PC-9 (cell line): ENCODE measurements around the gene CCDC24. TPM values are rescaled to one million over a fixed set of nuclear protein-coding genes. Genes with fewer than 3 reads are reported as not detected.

Experiments used
- BruUV-seq: library from RNA; stranded (reverse); fragments of 400-500 nt; replicated peaks from 2 replicates; lab custom pipeline; 2021; lab: Mats Ljungman, UMichigan
- CTCF ChIA-PET: fragments of 300-600 bp; sonication (Branson Sonifier 250); formaldehyde crosslinking; loops from one replicate; lab custom pipeline; 2022; ENCODE audit warnings: antibody characterized with exemption; lab: Charles Lee
- POLR2A ChIA-PET: fragments of 300-600 bp; sonication (Branson Sonifier 250); formaldehyde crosslinking; loops from one replicate; lab custom pipeline; 2022; ENCODE audit warnings: antibody characterized with exemption; ENCODE audit not compliant: unreplicated experiment; lab: Charles Lee
- DNase-seq, 2 experiments: peaks; one replicate each; pipeline versions ENCODE4 v3.0.0 to v3.0.0-alpha.2; 2015 to 2022; ENCODE audit warnings: mixed read lengths in 1 of 2
- H2AFZ ChIP-seq: fragments of 200-600 bp; sonication (generic); 2 replicates; pipeline ENCODE4 v1.8.1; 2017; ENCODE audit warnings: antibody characterized with exemption
- H3F3A ChIP-seq: fragments of 200-600 bp; sonication (generic); 2 replicates; pipeline ENCODE4 v1.8.1; 2017; ENCODE audit warnings: antibody characterized with exemption, mild to moderate bottlenecking, low read depth; ENCODE audit not compliant: insufficient read depth
- H3K27ac ChIP-seq: fragments of 200-600 bp; sonication (generic); 2 replicates; pipeline ENCODE4 v1.6.1; 2016; ENCODE audit warnings: mixed run types
- H3K27me3 ChIP-seq: fragments of 200-600 bp; sonication (generic); 2 replicates; pipeline ENCODE4 v1.6.1; 2016; ENCODE audit warnings: low read depth, mixed run types; ENCODE audit not compliant: insufficient read depth
- H3K36me3 ChIP-seq: fragments of 200-600 bp; sonication (generic); 2 replicates; pipeline ENCODE4 v1.6.1; 2016; ENCODE audit warnings: low read depth, mixed run types
- H3K4me1 ChIP-seq: fragments of 200-600 bp; sonication (generic); replicated peaks from 2 replicates; pipeline ENCODE4 v1.6.1; 2016; ENCODE audit warnings: mixed run types; ENCODE audit not compliant: insufficient read depth
- H3K4me2 ChIP-seq: fragments of 200-600 bp; sonication (generic); 2 replicates; pipeline ENCODE4 v1.6.1; 2017; ENCODE audit warnings: mixed run types
- H3K4me3 ChIP-seq: fragments of 200-600 bp; sonication (generic); 2 replicates; pipeline ENCODE4 v1.6.1; 2016; ENCODE audit warnings: mixed run types
- H3K79me2 ChIP-seq: fragments of 200-600 bp; sonication (generic); 2 replicates; pipeline ENCODE4 v1.6.1; 2017; ENCODE audit warnings: low read depth, mixed run types
- H3K9me2 ChIP-seq: fragments of 200-600 bp; sonication (generic); 2 replicates; pipeline ENCODE4 v1.8.1; 2017; ENCODE audit warnings: mild to moderate bottlenecking; ENCODE audit not compliant: insufficient read depth
- H3K9me3 ChIP-seq: fragments of 200-600 bp; sonication (generic); 2 replicates; pipeline ENCODE4 v1.8.1; 2016; ENCODE audit warnings: low read depth; ENCODE audit not compliant: insufficient read depth
- H4K20me1 ChIP-seq: fragments of 200-600 bp; sonication (generic); 2 replicates; pipeline ENCODE4 v1.8.1; 2017; ENCODE audit not compliant: insufficient read depth
- CTCF ChIP-seq: fragments of 200-600 bp; sonication (generic); conservative IDR thresholded peaks from 2 replicates; pipeline ENCODE4 v1.6.1; 2017; ENCODE audit warnings: mixed run types, antibody characterized with exemption, mild to moderate bottlenecking, moderate library complexity
- EZH2 ChIP-seq: fragments of 200-600 bp; sonication (generic); IDR thresholded peaks from 2 replicates; pipeline ENCODE4 v1.8.0; 2017; ENCODE audit warnings: antibody characterized with exemption, low read depth
- intact Hi-C: fragments of 100-400 bp; cut with micrococcal nuclease; formaldehyde crosslinking; loops from one replicate; pipeline ENCODE4 v1.10.0; 2022; ENCODE audit not compliant: unreplicated experiment
- total RNA-seq: library from RNA; stranded (reverse); gene quantifications from 2 replicates; pipeline ENCODE4 v1.2.3, GENCODE V29; 2021

CCDC24 gene
- total RNA-seq, 1 experiment from 2014 or later, result 47.9 TPM

DNA sequence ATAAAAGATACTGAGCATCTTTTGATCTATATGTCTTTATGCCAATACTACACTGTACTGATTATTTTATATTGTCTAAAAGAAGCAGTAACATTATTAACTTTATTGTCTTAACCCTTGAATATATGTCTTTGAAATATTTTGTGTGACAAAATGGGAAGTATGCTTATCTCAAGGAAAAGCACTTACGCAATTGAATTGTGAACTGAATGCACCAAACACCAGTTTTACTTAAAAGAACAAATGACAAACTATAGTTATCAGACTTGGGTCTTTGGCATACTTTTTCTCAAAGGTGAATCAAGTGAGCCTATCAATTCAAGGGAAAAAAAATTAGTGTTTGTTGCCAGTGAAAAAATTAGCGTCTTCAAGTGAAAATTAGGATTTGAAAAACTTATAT lies 49.0 kb downstream of the CCDC24 start:
- intact Hi-C loops, result loop anchor here (10.0 kb wide), 1 partner anchor 816 kb away; no protein-coding TSS in a partner anchor
- Histone ChIP-seq H3K4me2 (no peak overlapping the region), H3K9me2 (no peaks in the 10 kb centered on the region), H3K4me3 (no peak overlapping the region), H4K20me1 (no peaks in the 10 kb centered on the region), H3K27me3 (no peaks in the 10 kb centered on the region), H2AFZ (no peak overlapping the region), H3F3A (peaks cover 43% of the 10 kb centered on the region), H3K79me2 (no peaks in the 10 kb centered on the region), H3K4me1 (peaks cover 54% of the 10 kb centered on the region), H3K36me3 (no peaks in the 10 kb centered on the region), H3K27ac (no peak overlapping the region), H3K9me3 (no peaks in the 10 kb centered on the region)
- CTCF ChIA-PET, result no interaction called here
- no peak for DNase-seq
- BruUV-seq, result no TSS peak
- no peak for TF ChIP-seq CTCF
- no peak for TF ChIP-seq EZH2
- POLR2A ChIA-PET, result interaction anchor here (0.7 kb wide), 1 partner anchor 309 kb away, joined by 3 read pairs; no protein-coding TSS in a partner anchor

DNA sequence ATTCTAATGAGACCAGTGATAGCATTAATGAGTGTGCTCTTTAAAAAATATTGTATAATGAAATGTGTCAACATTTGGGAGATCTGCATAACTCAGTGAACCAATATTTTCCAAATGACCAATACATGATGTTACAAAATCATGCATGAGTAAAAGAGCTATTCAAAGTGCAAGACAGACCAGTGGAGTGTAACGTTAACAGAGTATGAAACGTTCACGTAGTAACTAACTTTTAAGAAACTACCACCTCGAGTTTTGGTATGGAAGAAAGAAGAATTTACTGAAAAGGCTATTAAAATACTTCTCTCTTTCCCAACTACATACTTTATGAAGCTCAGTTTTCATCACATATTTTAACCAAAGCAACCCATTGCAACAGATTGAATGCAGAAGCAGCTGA lies 49.4 kb downstream of the CCDC24 start:
- H3K36me3 ChIP-seq, result no peaks in the 10 kb centered on the region
- H3K79me2 ChIP-seq, result no peaks in the 10 kb centered on the region
- H3K4me3 ChIP-seq, result no peak overlapping the region
- H2AFZ ChIP-seq, result no peak overlapping the region
- H3K9me3 ChIP-seq, result no peaks in the 10 kb centered on the region
- ChIA-PET CTCF (no interaction called here), POLR2A (no interaction called here)
- DNase-seq, result no peak
- no peaks in the 10 kb centered on the region for H3K9me2 ChIP-seq
- BruUV-seq, result no TSS peak
- peaks cover 58% of the 10 kb centered on the region for H3K4me1 ChIP-seq
- H4K20me1 ChIP-seq, result no peaks in the 10 kb centered on the region
- TF ChIP-seq CTCF, result no peak
- no peak for TF ChIP-seq EZH2
- H3K27ac ChIP-seq, result no peak overlapping the region
- H3K4me2 ChIP-seq, result no peak overlapping the region
- H3F3A ChIP-seq, result peaks cover 46% of the 10 kb centered on the region
- no peaks in the 10 kb centered on the region for H3K27me3 ChIP-seq
- intact Hi-C loops, result loop anchor here (10.0 kb wide), 1 partner anchor 816 kb away; no protein-coding TSS in a partner anchor

GRCh38 chr1:44043176-44044070 lies 52.0 kb downstream of the CCDC24 start:
- Histone ChIP-seq H2AFZ (peak overlapping the region; percentile 69), H4K20me1 (no peaks in the 10 kb centered on the region), H3K4me2 (peak overlapping the region; percentile 73), H3K9me2 (no peaks in the 10 kb centered on the region; the same call in 1 of the 2 replicates), H3K9me3 (no peaks in the 10 kb centered on the region), H3K4me1 (peaks cover 67% of the 10 kb centered on the region), H3K27me3 (no peaks in the 10 kb centered on the region), H3K4me3 (peak overlapping the region; percentile 25; the same call in 1 of the 2 replicates), H3K27ac (peak overlapping the region; percentile 98), H3K79me2 (no peaks in the 10 kb centered on the region), H3K36me3 (no peaks in the 10 kb centered on the region), H3F3A (peaks cover 57% of the 10 kb centered on the region)
- POLR2A ChIA-PET, result interaction anchor here (0.8 kb wide), 1 partner anchor 485 kb away, joined by 3 read pairs; no protein-coding TSS in a partner anchor
- CTCF ChIA-PET, result interaction anchor here (0.9 kb wide), 1 partner anchor 70 kb away, joined by 3 read pairs; no protein-coding TSS in a partner anchor
- no peak for TF ChIP-seq CTCF
- TF ChIP-seq EZH2, result no peak
- DNase-seq, result no peak
- BruUV-seq, result no TSS peak
- intact Hi-C loops, result loop anchor here (10.0 kb wide), 1 partner anchor 819 kb away; no protein-coding TSS in a partner anchor
